HG03521 (cell line): ENCODE measurements around the gene UXS1.

Experiments used
- ATAC-seq: cut with Tn5 transposase; IDR thresholded peaks from one replicate; pipeline ENCODE4 v1.9.1; 2021; ENCODE audit warnings: mild to moderate bottlenecking, moderate library complexity; ENCODE audit not compliant: unreplicated experiment

UXS1 gene

GRCh38 chr2:106054880-106055655, 139.0 kb downstream of the UXS1 start:
- no peak for ATAC-seq

- no peak for ATAC-seq
Observed at GRCh38 chr2:106054321-106054720, 139.8 kb downstream of the UXS1 start.

- no peak for ATAC-seq
Observed at GRCh38 chr2:106053581-106053980, 140.5 kb downstream of the UXS1 start.

- ATAC-seq, result no peak
Observed at GRCh38 chr2:106053116-106053515, 141.0 kb downstream of the UXS1 start.

- no peak for ATAC-seq
Observed at GRCh38 chr2:106044859-106045258, 149.2 kb downstream of the UXS1 start.

GRCh38 chr2:106044021-106044420, 150.1 kb downstream of the UXS1 start:
- no peak for ATAC-seq
